ENCODE data around the gene TMEM245. TPM values are rescaled to one million over a fixed set of nuclear protein-coding genes. Genes with fewer than 3 reads are reported as not detected.

TMEM245 gene
- total and polyA plus RNA-seq, 2 donors (not counting 1 experiment from before 2014, with no cell fraction given), result 48.2 to 48.8 TPM

DNA sequence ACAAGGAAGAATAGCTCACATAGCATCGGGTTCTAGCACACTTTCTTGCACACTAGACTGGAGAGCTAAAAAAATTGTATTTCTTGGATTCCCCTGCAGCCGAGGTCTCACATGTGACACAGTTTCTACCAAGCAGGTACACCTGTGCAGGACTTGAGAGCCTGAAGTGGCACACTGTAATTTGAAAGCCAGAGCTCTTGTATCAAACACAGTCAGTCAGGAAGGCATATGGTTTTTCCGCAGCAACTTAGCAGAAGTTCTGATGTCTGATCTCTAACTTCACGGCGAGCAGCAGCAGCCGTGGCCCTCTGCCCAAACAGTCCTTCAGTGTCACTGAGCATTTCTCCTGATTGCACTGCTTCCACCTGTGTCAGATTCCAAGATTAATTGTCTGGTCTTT lies 25.5 kb downstream of the TMEM245 start:
- H3K27me3 ChIP-seq (ENCODE audit: control insufficient read depth, insufficient read depth, low read length), result no peaks in the 10 kb centered on the region
- peaks cover 10% of the 10 kb centered on the region for H3K4me1 ChIP-seq (ENCODE audit: control insufficient read depth, extremely low read depth, insufficient read depth, low read length)
- H2AFZ ChIP-seq (ENCODE audit: low read length), result no peak overlapping the region
- no peak overlapping the region for H3K9ac ChIP-seq (ENCODE audit: insufficient read depth, low read length)
- no peaks in the 10 kb centered on the region for H4K20me1 ChIP-seq (ENCODE audit: control insufficient read depth, extremely low read depth, insufficient read depth, low read length)
- peaks cover 6% of the 10 kb centered on the region for H3K36me3 ChIP-seq (ENCODE audit: control insufficient read depth, insufficient read depth, low read length)
- no peak overlapping the region for H3K27ac ChIP-seq (ENCODE audit: insufficient read depth, low read length)
- no peak for DNase-seq (ENCODE audit: low read depth in 2 of 2)
- H3K4me2 ChIP-seq (ENCODE audit: extremely low read depth, insufficient read depth, low read length), result no peak overlapping the region
- H3K9me3 ChIP-seq (ENCODE audit: control insufficient read depth, insufficient read depth, low read depth, low read length), result no peaks in the 10 kb centered on the region
- TF ChIP-seq CTCF (conservative IDR thresholded peaks at IDR 0.05 in 1 of 2, IDR thresholded peaks at IDR 0.05 in 1 of 2; ENCODE audit: low read depth in 1 of 2, low read length in 2 of 2) (no peak), EZH2 (IDR thresholded peaks at IDR 0.05; ENCODE audit: low read length, missing control alignments) (no peak)
- H3K79me2 ChIP-seq (ENCODE audit: control insufficient read depth, insufficient read depth, low read length), result peaks cover 45% of the 10 kb centered on the region
- no peak overlapping the region for H3K4me3 ChIP-seq (replicated peaks in 1 of 4; ENCODE audit: control extremely low read depth in 1 of 4, insufficient read depth in 1 of 4, low read depth in 3 of 4, low read length in 4 of 4)

DNA sequence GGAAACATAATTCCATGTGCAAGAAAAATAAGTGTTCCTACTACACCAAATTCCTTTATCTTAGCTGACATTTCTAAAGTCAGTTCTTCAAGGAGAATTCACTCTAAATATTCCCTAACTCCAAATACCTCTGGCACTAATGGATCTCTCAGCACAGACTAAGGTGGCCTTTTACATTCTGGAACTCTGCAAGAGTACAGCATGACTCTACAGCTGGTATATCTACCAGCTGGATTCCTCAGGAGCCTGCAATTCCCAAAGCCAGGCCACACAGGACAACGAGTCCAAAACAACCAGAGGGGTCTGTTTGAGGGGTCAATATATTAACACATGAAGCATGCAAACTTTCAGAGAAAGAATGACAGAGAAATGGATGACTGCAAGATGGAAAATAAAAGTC lies 27.2 kb downstream of the TMEM245 start:
- Histone ChIP-seq H3K79me2 (ENCODE audit: control insufficient read depth, insufficient read depth, low read length) (peaks cover 38% of the 10 kb centered on the region), H3K27me3 (ENCODE audit: control insufficient read depth, insufficient read depth, low read length) (no peaks in the 10 kb centered on the region), H3K4me1 (ENCODE audit: control insufficient read depth, extremely low read depth, insufficient read depth, low read length) (no peaks in the 10 kb centered on the region), H4K20me1 (ENCODE audit: control insufficient read depth, extremely low read depth, insufficient read depth, low read length) (no peaks in the 10 kb centered on the region), H3K9me3 (ENCODE audit: control insufficient read depth, insufficient read depth, low read depth, low read length) (no peaks in the 10 kb centered on the region), H3K27ac (ENCODE audit: insufficient read depth, low read length) (no peak overlapping the region), H2AFZ (ENCODE audit: low read length) (no peak overlapping the region), H3K9ac (ENCODE audit: insufficient read depth, low read length) (no peak overlapping the region), H3K4me3 (replicated peaks in 1 of 4; ENCODE audit: control extremely low read depth in 1 of 4, insufficient read depth in 1 of 4, low read depth in 3 of 4, low read length in 4 of 4) (no peak overlapping the region), H3K4me2 (ENCODE audit: extremely low read depth, insufficient read depth, low read length) (no peak overlapping the region), H3K36me3 (ENCODE audit: control insufficient read depth, insufficient read depth, low read length) (peaks cover 11% of the 10 kb centered on the region)
- DNase-seq (ENCODE audit: low read depth in 2 of 2), result no peak
- TF ChIP-seq EZH2 (IDR thresholded peaks at IDR 0.05; ENCODE audit: low read length, missing control alignments) (no peak), CTCF (conservative IDR thresholded peaks at IDR 0.05 in 1 of 2, IDR thresholded peaks at IDR 0.05 in 1 of 2; ENCODE audit: low read depth in 1 of 2, low read length in 2 of 2) (no peak)

DNA sequence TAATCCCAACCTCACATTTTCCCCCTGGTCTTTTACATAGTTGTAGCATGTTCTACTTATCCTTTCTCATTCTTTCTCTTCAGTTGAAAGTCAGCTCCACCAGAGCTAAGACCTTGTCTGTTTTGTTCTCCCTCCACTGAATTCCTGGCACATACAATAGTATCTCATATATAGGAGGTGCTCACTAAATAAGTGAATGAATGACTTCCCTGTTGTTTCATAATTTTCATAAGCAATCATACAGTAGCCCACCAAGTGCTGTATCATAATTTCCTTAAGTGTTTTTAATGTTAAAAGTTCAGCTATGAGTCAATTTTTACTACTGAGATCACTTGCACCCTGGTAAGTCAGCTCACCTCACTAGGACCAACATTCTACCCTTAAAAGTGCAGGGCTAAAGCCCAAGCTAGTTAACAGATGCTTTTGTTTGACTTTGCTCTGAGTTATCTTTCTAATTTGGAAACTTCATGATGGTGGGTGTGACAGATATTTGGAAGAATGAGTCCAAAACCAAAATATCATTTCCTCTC lies 27.6 kb downstream of the TMEM245 start:
- no peak overlapping the region for H2AFZ ChIP-seq (ENCODE audit: low read length)
- H3K36me3 ChIP-seq (ENCODE audit: control insufficient read depth, insufficient read depth, low read length), result peaks cover 11% of the 10 kb centered on the region
- H3K9ac ChIP-seq (ENCODE audit: insufficient read depth, low read length), result no peak overlapping the region
- H4K20me1 ChIP-seq (ENCODE audit: control insufficient read depth, extremely low read depth, insufficient read depth, low read length), result no peaks in the 10 kb centered on the region
- no peak overlapping the region for H3K4me2 ChIP-seq (ENCODE audit: extremely low read depth, insufficient read depth, low read length)
- DNase-seq (ENCODE audit: low read depth in 2 of 2), result no peak
- H3K79me2 ChIP-seq (ENCODE audit: control insufficient read depth, insufficient read depth, low read length), result peaks cover 34% of the 10 kb centered on the region
- H3K4me3 ChIP-seq (replicated peaks in 1 of 4; ENCODE audit: control extremely low read depth in 1 of 4, insufficient read depth in 1 of 4, low read depth in 3 of 4, low read length in 4 of 4), result no peak overlapping the region
- no peak overlapping the region for H3K27ac ChIP-seq (ENCODE audit: insufficient read depth, low read length)
- no peaks in the 10 kb centered on the region for H3K27me3 ChIP-seq (ENCODE audit: control insufficient read depth, insufficient read depth, low read length)
- TF ChIP-seq EZH2 (IDR thresholded peaks at IDR 0.05; ENCODE audit: low read length, missing control alignments) (no peak), CTCF (conservative IDR thresholded peaks at IDR 0.05 in 1 of 2, IDR thresholded peaks at IDR 0.05 in 1 of 2; ENCODE audit: low read depth in 1 of 2, low read length in 2 of 2) (no peak)
- no peaks in the 10 kb centered on the region for H3K4me1 ChIP-seq (ENCODE audit: control insufficient read depth, extremely low read depth, insufficient read depth, low read length)
- H3K9me3 ChIP-seq (ENCODE audit: control insufficient read depth, insufficient read depth, low read depth, low read length), result no peaks in the 10 kb centered on the region
